HG02798 (cell line): Measurements from ENCODE around the gene NXPH4.

Experiments
- ATAC-seq: cut with Tn5 transposase; IDR thresholded peaks from one replicate; pipeline ENCODE4 v1.9.1; 2021; ENCODE audit warnings: mild to moderate bottlenecking; ENCODE audit not compliant: unreplicated experiment, poor library complexity

NXPH4 gene

GRCh38 chr12:57262126-57262822, 45.7 kb downstream of the NXPH4 start:
- ATAC-seq, result no peak

- ATAC-seq, result no peak
Measured at GRCh38 chr12:57263096-57263495, 46.5 kb downstream of the NXPH4 start.

GRCh38 chr12:57266681-57267080, 50.1 kb downstream of the NXPH4 start:
- no peak for ATAC-seq

GRCh38 chr12:57268264-57268663, 51.7 kb downstream of the NXPH4 start:
- ATAC-seq, result no peak

- no peak for ATAC-seq
Measured at GRCh38 chr12:57270966-57271470, 54.4 kb downstream of the NXPH4 start.

- no peak for ATAC-seq
Measured at GRCh38 chr12:57272337-57273151, 56.0 kb downstream of the NXPH4 start.

GRCh38 chr12:57273516-57273915, 56.9 kb downstream of the NXPH4 start:
- no peak for ATAC-seq
